Neural progenitor cell (in vitro differentiated cells): ENCODE measurements around the gene FGFRL1. TPM values are rescaled to one million over a fixed set of nuclear protein-coding genes. Genes with fewer than 3 reads are reported as not detected.
A peak's percentile ranks its signal among the peaks of the same experiment; 100 is the strongest.
"Not testable (repeated sequence)": the region's sequence is repeated elsewhere in the genome, so short reads cannot be mapped to it uniquely, and the experiment has no call there.

Experiments
- DNase-seq: peaks from one replicate; pipeline ENCODE4 v3.0.0-alpha.2; 2016; ENCODE audit warnings: low spot score
- H2AFZ ChIP-seq: fragments of 200-600 bp; sonication (generic); replicated peaks from 2 replicates; pipeline ENCODE4 v1.6.1; 2016; ENCODE audit warnings: antibody characterized with exemption
- H3F3A ChIP-seq: fragments of 200-600 bp; sonication (generic); 2 replicates; pipeline ENCODE4 v1.6.1; 2016; ENCODE audit warnings: antibody characterized with exemption, low read depth
- H3K27ac ChIP-seq: fragments of 200-600 bp; sonication (generic); 2 replicates; pipeline ENCODE4 v1.5.1; 2016; ENCODE audit warnings: mild to moderate bottlenecking
- H3K27me3 ChIP-seq: fragments of 200-600 bp; sonication (generic); 2 replicates; pipeline ENCODE4 v1.6.1; 2016; ENCODE audit warnings: mild to moderate bottlenecking, moderate library complexity
- H3K36me3 ChIP-seq: fragments of 200-600 bp; sonication (generic); 2 replicates; pipeline ENCODE4 v1.5.1; 2016
- H3K4me1 ChIP-seq: fragments of 200-600 bp; sonication (generic); 2 replicates; pipeline ENCODE4 v1.6.1; 2016; ENCODE audit warnings: mixed run types
- H3K4me2 ChIP-seq: fragments of 200-600 bp; sonication (generic); 2 replicates; pipeline ENCODE4 v1.6.1; 2016
- H3K4me3 ChIP-seq: fragments of 200-600 bp; sonication (generic); 2 replicates; pipeline ENCODE4 v1.5.1; 2016
- H3K79me2 ChIP-seq: fragments of 200-600 bp; sonication (generic); 2 replicates; pipeline ENCODE4 v1.6.1; 2016; ENCODE audit warnings: low read depth
- H3K9ac ChIP-seq: fragments of 200-600 bp; sonication (generic); 2 replicates; pipeline ENCODE4 v1.6.1; 2016
- H3K9me3 ChIP-seq: fragments of 200-600 bp; sonication (generic); 2 replicates; pipeline ENCODE4 v1.5.1; 2016; ENCODE audit warnings: low read depth
- H4K20me1 ChIP-seq: fragments of 200-600 bp; sonication (generic); 2 replicates; pipeline ENCODE4 v1.6.1; 2016; ENCODE audit warnings: low read depth
- H3K27ac Mint-ChIP-seq: 3 replicates; pipeline ENCODE4 v1.8.0; 2021; ENCODE audit warnings: mixed read lengths
- H3K27me3 Mint-ChIP-seq: 2 replicates; pipeline ENCODE4 v1.8.0; 2022; ENCODE audit warnings: low read depth, mild to moderate bottlenecking, inconsistent platforms, moderate library complexity, mixed read lengths; ENCODE audit not compliant: insufficient read depth
- H3K36me3 Mint-ChIP-seq: 3 replicates; pipeline ENCODE4 v1.8.0; 2021; ENCODE audit warnings: mixed read lengths
- H3K4me1 Mint-ChIP-seq: 3 replicates; pipeline ENCODE4 v1.8.0; 2021; ENCODE audit warnings: mixed read lengths
- H3K4me3 Mint-ChIP-seq: 3 replicates; pipeline ENCODE4 v1.8.0; 2021; ENCODE audit warnings: mild to moderate bottlenecking, moderate library complexity, mixed read lengths
- H3K9me3 Mint-ChIP-seq: 3 replicates; pipeline ENCODE4 v1.8.0; 2020; ENCODE audit warnings: mixed read lengths
- CTCF ChIP-seq: fragments of 200-600 bp; sonication (generic); IDR thresholded peaks from 2 replicates; pipeline ENCODE4 v1.5.1; 2017; ENCODE audit warnings: antibody characterized with exemption, mild to moderate bottlenecking
- EZH2 ChIP-seq: fragments of 200-600 bp; sonication (generic); IDR thresholded peaks from 2 replicates; pipeline ENCODE4 v1.6.1; 2017; ENCODE audit warnings: antibody characterized with exemption, mild to moderate bottlenecking, moderate library complexity
- EZH2phosphoT487 ChIP-seq: fragments of 200-600 bp; sonication (generic); IDR thresholded peaks from 2 replicates; pipeline ENCODE4 v1.6.1; 2017; ENCODE audit warnings: antibody characterized with exemption
- total RNA-seq: library from RNA; depleted of rRNA; stranded (reverse); fragments of >200 nt; gene quantifications from 2 replicates; pipeline ENCODE4 v1.2.3, GENCODE V29; 2015; ENCODE audit warnings: low replicate concordance

FGFRL1 gene
- total RNA-seq, 1 donor from 2014 or later: 9.6 TPM

DNA sequence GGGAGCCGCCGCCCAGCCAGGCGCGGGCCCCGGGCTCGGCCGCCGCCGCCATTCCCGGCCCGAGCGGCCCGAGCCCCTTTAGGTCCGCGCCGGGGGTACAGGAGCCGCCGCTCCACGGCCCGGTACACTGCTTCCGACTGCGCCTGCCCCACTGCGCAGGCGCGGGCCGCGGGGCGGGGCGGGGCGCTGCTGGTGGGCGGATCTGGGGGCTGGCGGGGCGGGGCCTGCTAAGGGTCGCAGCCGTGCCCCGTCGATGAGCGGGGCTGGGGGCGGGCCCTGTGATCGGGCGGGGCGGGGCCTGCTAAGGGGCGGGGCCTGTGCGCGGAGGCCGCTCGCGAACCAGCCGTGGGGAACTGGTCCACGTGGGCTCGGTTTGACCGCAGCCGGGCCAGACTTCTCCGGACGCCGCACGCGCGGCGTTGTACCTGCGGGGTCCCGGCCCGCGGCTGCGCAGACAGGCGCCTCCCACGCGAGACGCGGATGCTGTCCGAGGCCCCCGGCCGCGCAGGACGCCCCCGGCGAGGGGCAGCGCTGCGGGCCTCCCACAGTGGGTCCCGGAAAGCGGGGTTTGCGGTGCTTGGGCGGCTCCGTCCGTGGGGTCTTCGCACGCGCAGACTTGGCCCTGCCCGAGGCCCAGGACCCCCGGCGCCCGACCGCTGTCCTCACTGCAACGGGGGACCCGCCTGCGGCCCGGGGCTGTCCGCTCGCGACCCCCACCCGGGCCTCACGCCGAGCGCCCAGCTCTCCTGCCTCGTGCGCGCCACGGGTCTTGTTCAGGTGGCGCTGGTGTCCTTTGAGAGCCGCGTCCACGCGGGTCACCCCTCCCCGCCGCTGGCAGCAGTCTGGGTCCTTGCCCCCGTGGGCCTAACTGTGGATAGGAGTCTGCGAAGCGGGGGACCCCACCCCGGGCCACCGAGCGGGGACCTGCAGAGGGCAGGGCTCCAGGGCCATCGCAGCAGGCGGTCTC is 37.7 kb upstream of the FGFRL1 start, which contains the start of gene DGKQ:
Gene DGKQ, minus strand, starts transcription at position 139 of the 967 bp plus-strand sequence. Its CDS starts 87 bp downstream, at position 52.
- H3K4me1 Mint-ChIP-seq: no peaks in the 10 kb centered on the region
- H3K9me3 Mint-ChIP-seq: peaks cover 10% of the 10 kb centered on the region
- H2AFZ ChIP-seq: peak within 1 kb of the TSS; percentile 65

GRCh38 chr4:974668-975067 is 36.8 kb upstream of the FGFRL1 start:
- DNase-seq: no peak
- H3K9me3 Mint-ChIP-seq: peaks cover 10% of the 10 kb centered on the region
- no peaks in the 10 kb centered on the region for H3K4me1 ChIP-seq
- no peaks in the 10 kb centered on the region for H3K79me2 ChIP-seq
- peaks cover 2% of the 10 kb centered on the region for H3K27me3 Mint-ChIP-seq
- no peak overlapping the region for H3K9ac ChIP-seq
- H3K27me3 ChIP-seq: peaks cover 48% of the 10 kb centered on the region
- peaks cover 2% of the 10 kb centered on the region for H3K36me3 Mint-ChIP-seq
- H3K36me3 ChIP-seq: no peaks in the 10 kb centered on the region
- no peak overlapping the region for H2AFZ ChIP-seq
- H3K27ac Mint-ChIP-seq: no peak overlapping the region
- peaks cover 23% of the 10 kb centered on the region for H4K20me1 ChIP-seq
- no peak overlapping the region for H3K4me3 ChIP-seq
- H3K4me2 ChIP-seq: no peak overlapping the region
- H3K4me3 Mint-ChIP-seq: no peak overlapping the region
- H3K4me1 Mint-ChIP-seq: no peaks in the 10 kb centered on the region
- no peaks in the 10 kb centered on the region for H3K9me3 ChIP-seq
- H3F3A ChIP-seq: no peaks in the 10 kb centered on the region
- TF ChIP-seq EZH2 (no peak), EZH2phosphoT487 (no peak), CTCF (no peak)
- no peak overlapping the region for H3K27ac ChIP-seq

More for the DNA sequence above, 37.7 kb upstream of the FGFRL1 start, which contains the start of gene DGKQ:
- H3K4me3 Mint-ChIP-seq: peak within 1 kb of the TSS; percentile 62
- peak within 1 kb of the TSS; percentile 92 for H3K4me3 ChIP-seq
- peak within 1 kb of the TSS; percentile 96 for H3K4me2 ChIP-seq
- no peaks in the 10 kb centered on the region for H3K4me1 ChIP-seq
- no peaks in the 10 kb centered on the region for H3K9me3 ChIP-seq
- TF ChIP-seq EZH2: no peak
- no peak for TF ChIP-seq CTCF
- no peak for TF ChIP-seq EZH2phosphoT487
- H3F3A ChIP-seq: no peaks in the 10 kb centered on the region
- no peak within 1 kb of the TSS for H3K27ac Mint-ChIP-seq
- H3K27ac ChIP-seq: no peak within 1 kb of the TSS
- H3K27me3 ChIP-seq: peaks cover 55% of the 10 kb centered on the region
- no peaks in the 10 kb centered on the region for H3K79me2 ChIP-seq
- H4K20me1 ChIP-seq: peaks cover 28% of the 10 kb centered on the region
- peaks cover 2% of the 10 kb centered on the region for H3K36me3 Mint-ChIP-seq
- DNase-seq: peak; percentile 91
- peaks cover 2% of the 10 kb centered on the region for H3K27me3 Mint-ChIP-seq
- H3K36me3 ChIP-seq: no peaks in the 10 kb centered on the region
- H3K9ac ChIP-seq: peak within 1 kb of the TSS; percentile 30

GRCh38 chr4:976016-976415 is 35.4 kb upstream of the FGFRL1 start:
- H3K4me3 Mint-ChIP-seq, H3K36me3 ChIP-seq, H3K79me2 ChIP-seq, H3K27me3 Mint-ChIP-seq, H3K27ac Mint-ChIP-seq, H3K4me2 ChIP-seq, H3K4me1 Mint-ChIP-seq, H3K9me3 ChIP-seq, H3K36me3 Mint-ChIP-seq, H3K4me3 ChIP-seq, H3K4me1 ChIP-seq, DNase-seq, H3K27ac ChIP-seq, H3K9ac ChIP-seq, H2AFZ ChIP-seq, H3F3A ChIP-seq: not testable (repeated sequence)
- peaks cover 10% of the 10 kb centered on the region for H3K9me3 Mint-ChIP-seq
- Histone ChIP-seq H4K20me1 (peaks cover 18% of the 10 kb centered on the region), H3K27me3 (peaks cover 35% of the 10 kb centered on the region)
